IPS-15b (cell line): Measurements from ENCODE around the gene FSTL4.

Experiments used
- H3K27me3 ChIP-seq: one replicate; pipeline ENCODE4 v1.6.1; 2013; ENCODE audit warnings: low read length; ENCODE audit not compliant: control insufficient read depth, insufficient read depth
- H3K36me3 ChIP-seq: one replicate; pipeline ENCODE4 v1.6.1; 2013; ENCODE audit warnings: low read length; ENCODE audit not compliant: control insufficient read depth, insufficient read depth
- H3K4me1 ChIP-seq: one replicate; pipeline ENCODE4 v1.6.1; 2013; ENCODE audit warnings: mild to moderate bottlenecking, low read length; ENCODE audit not compliant: control insufficient read depth, insufficient read depth
- H3K4me3 ChIP-seq: one replicate; pipeline ENCODE4 v1.5.1; 2013; ENCODE audit warnings: low read depth, low read length
- H3K9ac ChIP-seq: one replicate; pipeline ENCODE4 v1.6.1; 2013; ENCODE audit warnings: low read depth, mild to moderate bottlenecking, low read length
- H3K9me3 ChIP-seq: one replicate; pipeline ENCODE4 v1.6.1; 2013; ENCODE audit warnings: mild to moderate bottlenecking, low read length; ENCODE audit not compliant: control insufficient read depth, insufficient read depth

Gene FSTL4

DNA sequence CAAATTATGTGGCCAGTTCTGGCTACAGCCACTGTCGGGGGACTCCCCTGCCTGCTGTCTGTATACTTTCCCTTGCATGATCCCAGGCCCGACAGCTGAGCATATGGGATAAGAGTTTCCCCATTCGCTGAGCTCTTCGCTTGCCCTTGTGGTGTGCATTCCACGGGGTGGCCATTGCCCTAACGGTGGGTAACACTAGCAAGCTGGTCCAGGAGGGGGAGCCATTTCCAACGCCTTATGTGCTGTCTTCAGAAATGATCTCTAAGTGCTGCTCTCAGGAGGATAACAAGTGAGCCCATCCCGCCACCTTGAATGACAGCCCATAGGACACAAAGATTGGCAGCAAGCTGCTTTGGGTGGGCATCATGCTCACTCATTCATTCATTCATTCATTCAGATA lies 190.9 kb downstream of the FSTL4 start:
- no peak overlapping the region for H3K4me3 ChIP-seq
- no peaks in the 10 kb centered on the region for H3K9me3 ChIP-seq
- no peak overlapping the region for H3K9ac ChIP-seq
- no peaks in the 10 kb centered on the region for H3K36me3 ChIP-seq
- peaks cover 14% of the 10 kb centered on the region for H3K4me1 ChIP-seq
- peaks cover 12% of the 10 kb centered on the region for H3K27me3 ChIP-seq

DNA sequence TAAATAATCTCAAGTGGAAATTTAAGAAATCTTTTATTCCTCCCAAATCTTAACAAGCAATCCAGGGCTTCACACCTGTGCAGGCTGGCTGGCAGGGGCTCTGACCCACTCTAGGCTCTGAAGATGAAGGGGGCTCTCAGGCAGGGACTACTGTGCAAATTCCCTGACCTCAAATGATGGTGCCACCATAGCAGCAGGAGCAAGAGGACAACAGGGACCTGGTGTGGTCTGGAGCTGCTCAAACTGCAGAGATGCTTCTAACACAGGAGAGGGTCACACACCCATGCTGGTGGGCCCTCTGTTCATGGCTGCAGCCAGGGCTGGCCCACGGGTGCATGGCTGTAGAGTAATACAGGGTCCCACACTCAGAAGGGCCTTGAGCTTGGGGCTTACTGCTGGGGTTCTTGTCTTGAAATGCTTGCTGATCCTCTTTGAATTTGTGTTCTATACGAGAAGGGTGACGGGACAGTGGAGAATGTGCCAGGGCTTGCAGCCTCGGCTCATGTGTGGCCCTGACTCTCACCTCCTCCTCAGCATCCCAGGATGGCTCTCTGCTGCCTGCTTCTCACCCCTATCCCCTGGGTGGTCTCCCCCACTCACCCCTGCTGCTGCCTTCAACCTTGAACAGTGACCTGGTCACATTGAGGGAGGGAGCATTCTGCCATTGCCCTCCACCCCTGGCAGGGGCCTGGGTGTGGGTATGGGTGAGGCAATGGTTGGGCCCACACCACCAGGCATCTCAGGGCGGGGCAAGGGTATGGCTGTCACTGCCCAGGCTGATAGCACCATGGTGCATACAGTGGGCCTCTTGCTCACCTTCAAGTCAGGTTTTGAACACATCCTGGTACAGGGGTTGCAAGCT lies 191.7 kb downstream of the FSTL4 start:
- no peak overlapping the region for H3K9ac ChIP-seq
- peaks cover 7% of the 10 kb centered on the region for H3K4me1 ChIP-seq
- H3K27me3 ChIP-seq, result peaks cover 12% of the 10 kb centered on the region
- H3K36me3 ChIP-seq, result no peaks in the 10 kb centered on the region
- no peak overlapping the region for H3K4me3 ChIP-seq
- no peaks in the 10 kb centered on the region for H3K9me3 ChIP-seq

- H3K9ac ChIP-seq, result no peak overlapping the region
- H3K27me3 ChIP-seq, result no peaks in the 10 kb centered on the region
- no peaks in the 10 kb centered on the region for H3K4me1 ChIP-seq
- H3K9me3 ChIP-seq, result no peaks in the 10 kb centered on the region
- no peak overlapping the region for H3K4me3 ChIP-seq
- no peaks in the 10 kb centered on the region for H3K36me3 ChIP-seq
Observed at GRCh38 chr5:133415906-133416305, 196.4 kb downstream of the FSTL4 start.

DNA sequence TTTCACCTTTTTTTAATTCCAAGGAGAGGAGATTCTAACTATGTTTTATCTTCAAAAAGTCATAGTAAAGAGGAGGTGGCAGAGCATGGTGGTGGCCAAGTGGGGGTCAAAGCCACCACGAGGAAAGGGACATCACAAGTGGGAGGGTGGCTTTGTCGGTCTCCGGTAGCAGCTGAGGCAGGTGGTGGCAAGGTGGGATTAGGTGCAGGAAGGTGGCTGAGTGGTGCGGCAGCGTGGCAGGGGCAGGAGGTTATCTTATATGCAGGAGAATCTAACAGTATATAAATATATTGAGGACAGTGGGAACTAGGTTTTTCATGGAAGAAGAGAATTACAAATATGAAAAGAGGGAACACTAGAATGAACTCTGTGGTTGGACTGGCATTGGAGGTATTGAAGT lies 196.8 kb downstream of the FSTL4 start:
- no peak overlapping the region for H3K4me3 ChIP-seq
- H3K4me1 ChIP-seq, result no peaks in the 10 kb centered on the region
- no peak overlapping the region for H3K9ac ChIP-seq
- no peaks in the 10 kb centered on the region for H3K36me3 ChIP-seq
- no peaks in the 10 kb centered on the region for H3K27me3 ChIP-seq
- H3K9me3 ChIP-seq, result no peaks in the 10 kb centered on the region

GRCh38 chr5:133412661-133413060 lies 199.7 kb downstream of the FSTL4 start:
- Histone ChIP-seq H3K27me3 (no peaks in the 10 kb centered on the region), H3K9me3 (no peaks in the 10 kb centered on the region), H3K9ac (no peak overlapping the region), H3K36me3 (no peaks in the 10 kb centered on the region), H3K4me3 (no peak overlapping the region), H3K4me1 (peaks cover 6% of the 10 kb centered on the region)

DNA sequence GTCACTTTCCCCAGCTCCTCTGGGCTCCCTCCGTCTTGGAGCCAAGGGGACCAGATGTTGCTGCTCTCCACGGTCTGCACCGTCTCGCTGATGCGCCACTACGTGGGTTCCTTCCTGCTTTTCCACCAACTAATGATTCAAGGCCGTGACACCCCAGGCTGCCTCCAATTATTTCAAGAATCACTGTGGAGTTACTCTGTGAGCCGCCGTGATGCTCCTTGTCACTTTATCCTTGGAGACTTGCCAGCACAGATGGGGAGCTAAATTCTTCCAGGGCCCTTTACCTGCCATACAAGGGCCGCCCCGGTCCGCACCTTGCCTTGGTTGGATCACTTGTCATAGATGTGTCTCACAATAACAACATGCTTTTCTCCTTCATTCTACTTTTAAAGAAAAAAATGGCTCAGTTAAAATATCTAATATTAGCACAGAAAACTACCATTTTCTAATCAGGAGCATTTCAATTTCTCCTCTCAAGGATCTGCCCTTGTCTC lies 202.0 kb downstream of the FSTL4 start:
- H3K36me3 ChIP-seq, result no peaks in the 10 kb centered on the region

DNA sequence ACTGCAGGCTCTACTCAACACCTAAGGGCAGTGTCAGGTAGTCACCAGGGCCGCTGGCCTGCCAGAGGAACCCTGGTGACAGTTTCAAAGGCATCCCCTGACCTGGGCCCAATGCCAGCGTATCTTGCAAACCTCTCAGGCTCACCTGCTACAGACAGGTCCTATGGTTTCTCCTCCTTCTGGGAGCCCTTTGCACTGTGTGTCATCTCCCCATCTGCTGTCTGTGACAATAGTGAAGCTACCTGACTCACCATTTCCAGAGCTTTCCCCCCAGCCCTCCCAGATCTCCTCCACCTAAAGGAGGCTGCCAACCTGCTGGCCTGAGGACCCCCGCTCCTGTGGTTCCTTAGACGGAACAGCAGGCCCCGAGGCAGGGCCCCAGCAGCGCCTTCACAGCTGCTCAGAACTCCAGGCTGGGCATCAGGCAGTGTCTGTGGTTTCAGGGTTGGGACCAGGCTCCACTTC lies 203.1 kb downstream of the FSTL4 start:
- Histone ChIP-seq H3K4me3 (no peak overlapping the region), H3K36me3 (no peaks in the 10 kb centered on the region), H3K27me3 (no peaks in the 10 kb centered on the region), H3K9ac (no peak overlapping the region), H3K4me1 (peaks cover 6% of the 10 kb centered on the region), H3K9me3 (no peaks in the 10 kb centered on the region)

More for the DNA sequence above, 202.0 kb downstream of the FSTL4 start:
- no peak overlapping the region for H3K4me3 ChIP-seq
- H3K27me3 ChIP-seq, result no peaks in the 10 kb centered on the region
- peaks cover 6% of the 10 kb centered on the region for H3K4me1 ChIP-seq
- H3K9ac ChIP-seq, result no peak overlapping the region
- no peaks in the 10 kb centered on the region for H3K9me3 ChIP-seq

DNA sequence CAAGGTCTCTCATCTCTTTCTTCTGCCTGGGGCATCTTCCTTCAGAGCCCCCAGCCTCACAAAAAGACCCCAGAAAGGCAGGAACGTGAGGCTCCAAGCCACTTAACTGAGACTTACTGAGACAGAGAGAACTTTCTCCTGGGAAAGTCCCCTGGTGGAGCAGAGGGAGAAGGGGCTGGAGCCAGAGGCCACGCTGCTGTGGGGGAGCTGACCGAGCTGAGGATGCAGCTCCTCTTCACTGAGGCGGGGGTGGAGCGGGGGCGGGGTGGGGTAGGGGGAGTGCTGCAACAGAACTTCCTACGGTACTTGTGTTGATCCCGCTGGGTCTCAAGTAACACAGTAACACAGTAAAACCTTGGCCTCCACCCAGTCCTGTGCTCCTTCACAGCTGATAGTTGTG lies 204.0 kb downstream of the FSTL4 start:
- H3K4me3 ChIP-seq, result no peak overlapping the region
- H3K36me3 ChIP-seq, result no peaks in the 10 kb centered on the region
- H3K9me3 ChIP-seq, result no peaks in the 10 kb centered on the region
- H3K4me1 ChIP-seq, result peaks cover 6% of the 10 kb centered on the region
- no peaks in the 10 kb centered on the region for H3K27me3 ChIP-seq
- H3K9ac ChIP-seq, result no peak overlapping the region

GRCh38 chr5:133406977-133407632 lies 205.2 kb downstream of the FSTL4 start:
- H3K36me3 ChIP-seq, result no peaks in the 10 kb centered on the region
- H3K9me3 ChIP-seq, result no peaks in the 10 kb centered on the region
- no peak overlapping the region for H3K4me3 ChIP-seq
- H3K4me1 ChIP-seq, result peaks cover 6% of the 10 kb centered on the region
- H3K9ac ChIP-seq, result no peak overlapping the region
- H3K27me3 ChIP-seq, result no peaks in the 10 kb centered on the region

- Histone ChIP-seq H3K36me3 (no peaks in the 10 kb centered on the region), H3K4me1 (peaks cover 8% of the 10 kb centered on the region), H3K9ac (no peak overlapping the region), H3K4me3 (no peak overlapping the region), H3K9me3 (no peaks in the 10 kb centered on the region), H3K27me3 (no peaks in the 10 kb centered on the region)
Observed at GRCh38 chr5:133406208-133406976, 205.9 kb downstream of the FSTL4 start.

GRCh38 chr5:133405275-133406034 lies 206.9 kb downstream of the FSTL4 start:
- H3K4me1 ChIP-seq, result peaks cover 11% of the 10 kb centered on the region
- H3K9ac ChIP-seq, result no peak overlapping the region
- H3K27me3 ChIP-seq, result no peaks in the 10 kb centered on the region
- H3K4me3 ChIP-seq, result no peak overlapping the region
- H3K9me3 ChIP-seq, result no peaks in the 10 kb centered on the region
- no peaks in the 10 kb centered on the region for H3K36me3 ChIP-seq
